H1 (cell line): Measurements from ENCODE around the gene IGFL2. TPM values are rescaled to one million over a fixed set of nuclear protein-coding genes. Genes with fewer than 3 reads are reported as not detected.

Source experiments
- ATF2 ChIP-seq: IDR thresholded peaks from 2 replicates; pipeline ENCODE4 v1.6.1; 2012; ENCODE audit warnings: low read length, inconsistent platforms
- CBX8 ChIP-seq: fragments of 300-800, 300-1000 bp; sonication (generic); IDR thresholded peaks from 2 replicates; pipeline ENCODE4 v1.7.1; 2016; ENCODE audit warnings: low read depth, low read length, borderline replicate concordance
- GABPA ChIP-seq: IDR thresholded peaks from 2 replicates; pipeline ENCODE4 v1.6.1; 2011; ENCODE audit warnings: mild to moderate bottlenecking, low read length, moderate library complexity, borderline replicate concordance; ENCODE audit not compliant: insufficient read depth
- GTF2F1 ChIP-seq: IDR thresholded peaks from 2 replicates; pipeline ENCODE4 v1.6.1; 2012; ENCODE audit warnings: low read depth, low read length, improper control_type of control experiment, borderline replicate concordance
- JUND ChIP-seq: IDR thresholded peaks from 2 replicates; pipeline ENCODE4 v1.6.1; 2011; ENCODE audit warnings: mild to moderate bottlenecking, improper control_type of control experiment, low read length
- KDM4A ChIP-seq: IDR thresholded peaks from one replicate; pipeline ENCODE4 v1.7.1; 2012; ENCODE audit warnings: low read depth, mild to moderate bottlenecking, moderate library complexity, low read length, inconsistent platforms; ENCODE audit not compliant: severe bottlenecking
- POLR2A ChIP-seq, 2 experiments: IDR thresholded peaks; 1 replicate in 1 of 2; 2 replicates in 1 of 2; pipeline ENCODE4 v1.6.1; 2011; ENCODE audit warnings: low read depth in 2 of 2, low read length in 2 of 2, mild to moderate bottlenecking in 2 of 2; ENCODE audit errors: control extremely low read depth in 1 of 2
- POLR2AphosphoS5 ChIP-seq: IDR thresholded peaks from 2 replicates; pipeline ENCODE4 v1.6.1; 2011; ENCODE audit warnings: low read depth, low read length
- SP1 ChIP-seq: IDR thresholded peaks from 2 replicates; pipeline ENCODE4 v1.6.1; 2011; ENCODE audit warnings: low read depth, low read length
- SP4 ChIP-seq: IDR thresholded peaks from 2 replicates; pipeline ENCODE4 v1.6.1; 2012; ENCODE audit warnings: low read length, inconsistent platforms
- SRF ChIP-seq: IDR thresholded peaks from 2 replicates; pipeline ENCODE4 v1.6.1; 2011; ENCODE audit warnings: mild to moderate bottlenecking, low read depth, low read length, moderate library complexity
- TBP ChIP-seq: IDR thresholded peaks from 2 replicates; pipeline ENCODE4 v1.6.1; 2011; ENCODE audit warnings: low read depth, low read length, improper control_type of control experiment
- TEAD4 ChIP-seq: IDR thresholded peaks from 2 replicates; pipeline ENCODE4 v1.6.1; 2012; ENCODE audit warnings: low read depth, low read length, inconsistent platforms, mixed read lengths
- ZNF274 ChIP-seq: IDR thresholded peaks from 2 replicates; pipeline ENCODE4 v1.7.0; 2012; ENCODE audit warnings: low read length, borderline replicate concordance; ENCODE audit errors: extremely low read depth
- polyA plus RNA-seq, 7 experiments: library from polyadenylated mRNA; depleted of rRNA in 3 of 7; stranded (reverse) in 5 of 7; unstranded in 2 of 7; fragments of >200 nt in 5 of 7; fragments of 200-250 nt in 2 of 7; gene quantifications; 1 replicate in 5 of 7; 2 replicates in 1 of 7; 4 replicates in 1 of 7; pipeline versions ENCODE4 v1.2.1 to v1.2.3, GENCODE V29; 2011 to 2013; ENCODE audit warnings: missing spikeins in 2 of 7, mixed read lengths in 2 of 7
- total RNA-seq: library from RNA; stranded (reverse); fragmentation: NEBNext Ultra II Directional; extraction: Animal tissue kit (Norgen Biotek cat#: 25700); gene quantifications from 2 replicates; pipeline ENCODE4 v1.2.1, GENCODE V29; 2021
- TF ChIP-seq, protein P1 (sequence below): IDR thresholded peaks from 2 replicates; pipeline ENCODE4 v1.6.1; 2012; ENCODE audit warnings: inconsistent platforms
- TF ChIP-seq, protein P2 (sequence below): IDR thresholded peaks from 2 replicates; pipeline ENCODE4 v1.6.1; 2011; ENCODE audit warnings: low read depth, mild to moderate bottlenecking, low read length; ENCODE audit not compliant: insufficient read depth

Gene IGFL2
- total and polyA plus RNA-seq, 2 of the 8 experiments (the other 6 are each of a cell fraction or from before 2014, with no cell fraction given), result not detected

GRCh38 chr19:46133101-46133627 lies 14.9 kb upstream of the IGFL2 start (continued):
- TF ChIP-seq TBP (peak; percentile 96), TEAD4 (peak; percentile 90), POLR2A (IDR thresholded peaks at IDR 0.05; ENCODE audit: control extremely low read depth in 1 of 2, low read depth in 2 of 2, low read length in 2 of 2) (peak; percentile 96 to 99), KDM4A (no peak), GTF2F1 (peak; percentile 96), ATF2 (peak; percentile 94; the same call in 1 of the 2 replicates), SP4 (peak; percentile 56; the same call in 1 of the 2 replicates), GABPA (no peak), SP1 (peak; percentile 84; the same call in 1 of the 2 replicates), JUND (peak; percentile 70), ZNF274 (no peak), POLR2AphosphoS5 (peak; percentile 94), SRF (peak; percentile 99), CBX8 (no peak)
- TF ChIP-seq, protein P1, sequence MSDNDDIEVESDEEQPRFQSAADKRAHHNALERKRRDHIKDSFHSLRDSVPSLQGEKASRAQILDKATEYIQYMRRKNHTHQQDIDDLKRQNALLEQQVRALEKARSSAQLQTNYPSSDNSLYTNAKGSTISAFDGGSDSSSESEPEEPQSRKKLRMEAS, result no peak
- TF ChIP-seq, protein P2, sequence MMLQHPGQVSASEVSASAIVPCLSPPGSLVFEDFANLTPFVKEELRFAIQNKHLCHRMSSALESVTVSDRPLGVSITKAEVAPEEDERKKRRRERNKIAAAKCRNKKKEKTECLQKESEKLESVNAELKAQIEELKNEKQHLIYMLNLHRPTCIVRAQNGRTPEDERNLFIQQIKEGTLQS, result no peak
- TF ChIP-seq, all 59 proteins: peak for 16
